ENCODE measurements around the gene LDAF1.

The LDAF1 gene

GRCh38 chr16:21197112-21197511 is 38.6 kb downstream of the LDAF1 start:
- DNase-seq (ENCODE audit: low read depth) = no peak

GRCh38 chr16:21197621-21198020 is 39.1 kb downstream of the LDAF1 start:
- no peak for DNase-seq (ENCODE audit: low read depth)

- DNase-seq (ENCODE audit: low read depth) = no peak
Measured at GRCh38 chr16:21199607-21200218, 41.2 kb downstream of the LDAF1 start.

- DNase-seq (ENCODE audit: low read depth) = no peak
Measured at GRCh38 chr16:21203155-21203797, 44.8 kb downstream of the LDAF1 start.

GRCh38 chr16:21205303-21205702 is 46.8 kb downstream of the LDAF1 start:
- no peak for DNase-seq (ENCODE audit: low read depth)

- no peak for DNase-seq (ENCODE audit: low read depth)
Measured at GRCh38 chr16:21206550-21206949, 48.1 kb downstream of the LDAF1 start.

- no peak for DNase-seq (ENCODE audit: low read depth)
Measured at GRCh38 chr16:21208446-21209230, 50.2 kb downstream of the LDAF1 start.

GRCh38 chr16:21211486-21211885 is 53.0 kb downstream of the LDAF1 start, which contains the start of gene ZP2:
ZP2 (minus strand) TSS chr16:21211574; CDS start chr16:21211547, 27 bp downstream.
- DNase-seq (ENCODE audit: low read depth) = no peak

- DNase-seq (ENCODE audit: low read depth) = no peak
Measured at GRCh38 chr16:21214086-21214485, 55.6 kb downstream of the LDAF1 start.

- no peak for DNase-seq (ENCODE audit: low read depth)
Measured at GRCh38 chr16:21217121-21217520, 58.6 kb downstream of the LDAF1 start.

GRCh38 chr16:21218153-21218552 is 59.7 kb downstream of the LDAF1 start:
- no peak for DNase-seq (ENCODE audit: low read depth)

- no peak for DNase-seq (ENCODE audit: low read depth)
Measured at GRCh38 chr16:21219551-21219950, 61.1 kb downstream of the LDAF1 start.

- no peak for DNase-seq (ENCODE audit: low read depth)
Measured at GRCh38 chr16:21222495-21223337, 64.2 kb downstream of the LDAF1 start.

GRCh38 chr16:21223787-21224186 is 65.3 kb downstream of the LDAF1 start:
- no peak for DNase-seq (ENCODE audit: low read depth)

- DNase-seq (ENCODE audit: low read depth) = no peak
Measured at GRCh38 chr16:21224800-21225199, 66.3 kb downstream of the LDAF1 start.

- DNase-seq (ENCODE audit: low read depth) = no peak
Measured at GRCh38 chr16:21226749-21227148, 68.3 kb downstream of the LDAF1 start.

GRCh38 chr16:21227866-21228265 is 69.4 kb downstream of the LDAF1 start:
- DNase-seq (ENCODE audit: low read depth) = no peak

- no peak for DNase-seq (ENCODE audit: low read depth)
Measured at GRCh38 chr16:21228361-21228872, 69.9 kb downstream of the LDAF1 start.
